GM10248 (cell line): ENCODE results near the gene FMN1.

Experiments used
- CTCF ChIA-PET: fragments of 300-600 bp; sonication (Branson Sonifier 250); formaldehyde crosslinking; extraction: SDS; loops from one replicate; lab custom pipeline; 2021; ENCODE audit warnings: antibody characterized with exemption; lab: Yijun Ruan, JAX
- POLR2A ChIA-PET: fragments of 350-650 bp; sonication (Branson Sonifier 250); formaldehyde crosslinking; extraction: SDS; loops from one replicate; lab custom pipeline; 2020; ENCODE audit warnings: antibody characterized with exemption; lab: Yijun Ruan, JAX
- DNase-seq: peaks from one replicate; pipeline ENCODE4 v3.0.0; 2012; ENCODE audit errors: extremely low spot score
- CTCF ChIP-seq: IDR thresholded peaks from 2 replicates; pipeline ENCODE4 v1.5.1; 2012; ENCODE audit warnings: mild to moderate bottlenecking, low read depth; ENCODE audit errors: extremely low read depth, missing control alignments, control extremely low read depth

FMN1 gene

GRCh38 chr15:32830241-32830640, 364.3 kb downstream of the FMN1 start:
- POLR2A ChIA-PET = no interaction called here
- CTCF ChIA-PET = interaction anchor here (5.0 kb wide), 1 partner anchor 14 kb away, joined by 54 read pairs; no protein-coding TSS in a partner anchor
- no peak for DNase-seq
- TF ChIP-seq CTCF = no peak

GRCh38 chr15:32829436-32829835, 365.1 kb downstream of the FMN1 start:
- CTCF ChIA-PET = no interaction called here
- no peak for DNase-seq

GRCh38 chr15:32828507-32829186, 365.9 kb downstream of the FMN1 start:
- no peak for TF ChIP-seq CTCF
- POLR2A ChIA-PET = no interaction called here
- CTCF ChIA-PET = interaction anchor here (2.2 kb wide), 1 partner anchor 15 kb away, joined by 9 read pairs; no protein-coding TSS in a partner anchor
- no peak for DNase-seq

More at GRCh38 chr15:32829436-32829835, 365.1 kb downstream of the FMN1 start:
- POLR2A ChIA-PET = no interaction called here
- no peak for TF ChIP-seq CTCF

- POLR2A ChIA-PET = no interaction called here
- TF ChIP-seq CTCF = no peak
- DNase-seq = no peak
- CTCF ChIA-PET = interaction anchor here (2.2 kb wide), 1 partner anchor 17 kb away, joined by 9 read pairs; no protein-coding TSS in a partner anchor
These were observed 367.8 kb downstream of the FMN1 start for GRCh38 chr15:32826685-32827084.

- TF ChIP-seq CTCF = no peak
- no peak for DNase-seq
- POLR2A ChIA-PET = no interaction called here
- CTCF ChIA-PET = interaction anchor here (0.8 to 1.2 kb wide), 3 partner anchors 9 to 32 kb away, joined by 3 to 4 read pairs (median 3); no protein-coding TSS in a partner anchor
These were observed 369.3 kb downstream of the FMN1 start for GRCh38 chr15:32825219-32825618.

GRCh38 chr15:32824777-32825176, 369.7 kb downstream of the FMN1 start:
- no peak for TF ChIP-seq CTCF
- DNase-seq = no peak
- POLR2A ChIA-PET = no interaction called here
- CTCF ChIA-PET = interaction anchor here (0.8 to 1.2 kb wide), 3 partner anchors 9 to 32 kb away, joined by 3 to 4 read pairs (median 3); no protein-coding TSS in a partner anchor
